C4-2B (cell line): ENCODE data around the gene GGT6.

Source experiments
- ZFX ChIP-seq: fragments of 450-650 bp; IDR thresholded peaks from 2 replicates; pipeline ENCODE4 v1.6.1; 2017
- TF ChIP-seq, protein P1 (sequence below): fragments of 450-650 bp; conservative IDR thresholded peaks from 2 replicates; pipeline ENCODE4 v1.5.1; 2017; ENCODE audit warnings: mild to moderate bottlenecking

- TF ChIP-seq, protein P1, sequence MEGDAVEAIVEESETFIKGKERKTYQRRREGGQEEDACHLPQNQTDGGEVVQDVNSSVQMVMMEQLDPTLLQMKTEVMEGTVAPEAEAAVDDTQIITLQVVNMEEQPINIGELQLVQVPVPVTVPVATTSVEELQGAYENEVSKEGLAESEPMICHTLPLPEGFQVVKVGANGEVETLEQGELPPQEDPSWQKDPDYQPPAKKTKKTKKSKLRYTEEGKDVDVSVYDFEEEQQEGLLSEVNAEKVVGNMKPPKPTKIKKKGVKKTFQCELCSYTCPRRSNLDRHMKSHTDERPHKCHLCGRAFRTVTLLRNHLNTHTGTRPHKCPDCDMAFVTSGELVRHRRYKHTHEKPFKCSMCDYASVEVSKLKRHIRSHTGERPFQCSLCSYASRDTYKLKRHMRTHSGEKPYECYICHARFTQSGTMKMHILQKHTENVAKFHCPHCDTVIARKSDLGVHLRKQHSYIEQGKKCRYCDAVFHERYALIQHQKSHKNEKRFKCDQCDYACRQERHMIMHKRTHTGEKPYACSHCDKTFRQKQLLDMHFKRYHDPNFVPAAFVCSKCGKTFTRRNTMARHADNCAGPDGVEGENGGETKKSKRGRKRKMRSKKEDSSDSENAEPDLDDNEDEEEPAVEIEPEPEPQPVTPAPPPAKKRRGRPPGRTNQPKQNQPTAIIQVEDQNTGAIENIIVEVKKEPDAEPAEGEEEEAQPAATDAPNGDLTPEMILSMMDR, result no peak
- no peak for TF ChIP-seq ZFX
These were observed 43.6 kb downstream of the GGT6 start for GRCh38 chr17:4516735-4517134.
